ENCODE results near the gene NKTR. TPM values are rescaled to one million over a fixed set of nuclear protein-coding genes. Genes with fewer than 3 reads are reported as not detected.
A peak's percentile ranks its signal among the peaks of the same experiment; 100 is the strongest.
"Not testable (repeated sequence)": the region's sequence is repeated elsewhere in the genome, so short reads cannot be mapped to it uniquely, and the experiment has no call there.

Gene NKTR
- total RNA-seq, 1 donor from 2014 or later, result 23.6 TPM

DNA sequence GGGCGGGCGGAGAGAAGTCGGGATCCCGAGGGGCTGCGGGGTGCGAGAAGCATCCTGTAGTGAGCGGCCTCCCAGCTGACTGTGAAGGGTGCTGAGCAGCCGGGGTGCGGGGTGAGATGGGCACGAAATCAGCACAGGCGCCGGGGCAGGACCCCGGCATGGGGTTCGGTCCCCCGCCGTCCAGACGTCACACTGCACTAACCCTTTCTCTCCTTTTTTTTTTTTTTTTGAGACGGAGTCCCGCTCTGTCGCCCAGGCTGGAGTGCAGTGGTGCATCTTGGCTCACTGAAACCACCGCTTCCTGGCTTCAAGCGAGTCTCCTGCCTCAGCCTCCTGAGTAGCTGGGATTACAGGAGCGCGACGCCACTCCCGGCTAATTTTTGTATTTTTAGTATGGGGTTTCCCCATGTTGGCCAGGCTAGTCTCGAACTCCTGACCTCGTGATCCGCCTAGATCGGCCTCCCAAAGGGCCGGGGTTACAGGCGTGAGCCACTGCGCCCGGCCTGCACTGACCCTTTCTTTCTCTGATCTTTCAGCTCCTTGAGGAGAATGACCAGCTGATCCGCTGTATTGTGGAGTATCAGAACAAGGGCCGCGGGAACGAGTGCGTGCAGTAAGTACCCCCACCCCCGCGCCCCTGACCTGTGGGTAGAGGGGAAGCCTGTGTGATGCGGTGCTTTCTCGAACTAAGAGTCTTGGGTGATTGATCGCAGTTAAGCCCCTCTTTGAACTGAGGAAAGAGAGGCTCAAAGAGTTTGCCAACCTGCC lies 9.3 kb upstream of the NKTR start:
- DNase-seq, result no peak
- intact Hi-C loops (cut with micrococcal nuclease), result no loop called here
- no peak for ATAC-seq

DNA sequence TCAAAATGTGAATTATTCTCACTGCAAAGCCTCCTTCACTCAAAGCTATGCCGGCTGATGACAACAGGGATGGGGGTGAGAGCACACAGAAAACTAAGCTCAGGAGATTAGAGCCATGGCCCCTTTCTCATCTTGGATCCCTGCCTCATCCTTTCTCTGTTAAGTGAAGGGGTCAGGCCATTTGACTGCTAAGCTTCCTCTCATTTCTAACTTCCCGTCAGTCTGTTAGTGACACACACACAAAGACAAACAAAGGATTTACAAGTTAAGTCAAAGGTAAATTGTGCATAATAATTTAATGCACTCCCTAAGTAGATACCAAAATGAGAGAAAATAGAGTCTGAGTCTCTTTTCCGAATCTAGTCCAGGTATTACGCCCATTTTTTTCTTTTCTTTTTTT lies 8.7 kb upstream of the NKTR start:
- DNase-seq (no peak), ATAC-seq (no peak)
- intact Hi-C loops (cut with micrococcal nuclease), result no loop called here

DNA sequence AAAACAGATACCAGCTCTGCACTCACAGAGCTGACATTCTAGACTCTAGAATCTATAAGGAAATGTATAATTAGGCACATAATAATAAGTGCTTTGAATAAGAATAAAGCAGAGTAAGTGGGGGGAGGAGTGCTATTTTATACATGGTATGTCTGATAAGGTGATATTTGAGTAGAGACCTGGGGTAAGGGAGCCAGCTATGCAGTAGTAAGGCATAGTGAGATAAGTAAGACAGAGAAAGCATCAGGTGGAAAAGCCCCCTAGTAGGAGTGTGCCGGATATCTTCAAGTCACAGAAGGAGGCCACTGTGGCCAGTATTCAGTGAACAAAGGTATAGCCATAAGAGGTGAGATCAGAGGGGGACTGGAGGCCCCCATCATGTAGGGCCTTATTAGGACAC lies 6.9 kb upstream of the NKTR start:
- no peak for ATAC-seq
- intact Hi-C loops (cut with micrococcal nuclease), result no loop called here
- DNase-seq, result no peak

DNA sequence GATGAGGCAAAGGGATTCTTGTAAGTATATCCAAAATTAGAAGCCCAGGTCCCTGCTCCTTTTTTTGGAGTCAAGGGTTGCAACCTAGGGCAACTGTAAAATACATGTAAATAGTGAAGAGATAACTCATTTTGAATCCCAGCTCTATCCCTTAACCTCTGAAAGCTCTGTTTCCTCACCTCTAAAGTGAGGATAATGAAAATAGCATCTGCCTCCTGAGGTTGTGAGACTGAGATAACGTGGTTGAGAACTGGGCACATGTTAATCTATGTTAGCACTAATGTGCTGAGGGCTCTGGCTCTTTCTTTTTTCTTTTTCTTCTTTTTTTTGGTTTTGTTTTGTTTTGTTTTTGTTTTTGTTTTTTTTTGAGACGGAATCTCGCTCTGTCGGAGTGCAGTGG lies 4.8 kb upstream of the NKTR start:
- no peak for ATAC-seq
- intact Hi-C loops (cut with micrococcal nuclease), result no loop called here
- DNase-seq, result no peak

DNA sequence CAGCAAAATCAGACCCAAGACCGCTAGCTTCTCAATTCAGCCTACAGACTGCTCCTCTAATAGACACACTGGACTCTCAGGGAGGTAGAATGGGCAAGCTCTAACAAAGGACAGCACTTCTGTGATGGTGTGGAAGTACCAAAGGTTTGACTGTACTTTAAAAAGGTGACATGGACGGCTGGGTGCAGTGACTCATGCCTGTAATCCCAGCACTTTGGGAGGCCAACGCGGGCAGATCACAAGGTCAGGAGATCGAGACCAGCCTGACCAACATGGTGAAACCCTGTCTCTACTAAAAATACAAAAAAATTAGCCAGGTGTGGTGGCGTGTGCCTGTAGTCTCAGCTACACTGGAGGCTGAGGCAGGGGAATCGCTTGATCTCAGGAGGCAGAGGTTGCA lies 3.4 kb upstream of the NKTR start:
- DNase-seq; intact Hi-C loops (cut with micrococcal nuclease); ATAC-seq: not testable (repeated sequence)

DNA sequence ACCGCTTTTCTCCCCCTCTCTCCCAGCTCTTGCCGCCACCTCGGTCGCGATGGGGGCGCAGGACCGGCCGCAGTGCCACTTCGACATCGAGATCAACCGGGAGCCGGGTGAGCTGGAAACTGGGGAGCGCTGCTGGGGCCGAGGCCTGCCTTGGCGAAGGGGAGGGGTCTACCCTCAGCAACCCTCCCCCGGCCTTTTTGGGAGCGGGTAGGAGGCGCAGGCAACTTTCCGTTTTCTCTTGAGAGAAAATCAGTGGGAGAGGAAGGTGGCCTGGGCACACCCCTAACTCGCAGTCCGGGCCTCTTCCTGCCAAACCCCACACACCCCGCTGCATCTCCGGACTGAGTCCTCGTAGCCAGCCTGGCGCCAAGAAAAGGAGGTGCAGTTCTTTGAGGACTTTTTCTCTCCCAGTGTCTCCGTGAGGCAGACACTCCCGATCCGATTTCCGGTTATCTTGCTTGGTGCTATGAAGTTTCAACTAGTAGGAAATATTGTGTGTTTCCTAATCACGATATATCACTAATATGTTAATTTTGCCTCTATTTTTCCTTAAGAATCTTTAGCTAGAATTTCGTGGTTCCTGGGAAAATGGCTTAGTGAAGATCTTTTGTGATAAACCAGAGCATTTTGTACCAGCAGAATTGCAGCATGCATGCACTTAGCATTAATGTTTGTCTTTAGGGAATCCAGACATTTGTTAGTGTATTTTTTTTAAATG lies 631 bp downstream of the NKTR start:
- DNase-seq (peak; percentile 69), ATAC-seq (peak; percentile 59)
- intact Hi-C loops (cut with micrococcal nuclease), result no loop called here

DNA sequence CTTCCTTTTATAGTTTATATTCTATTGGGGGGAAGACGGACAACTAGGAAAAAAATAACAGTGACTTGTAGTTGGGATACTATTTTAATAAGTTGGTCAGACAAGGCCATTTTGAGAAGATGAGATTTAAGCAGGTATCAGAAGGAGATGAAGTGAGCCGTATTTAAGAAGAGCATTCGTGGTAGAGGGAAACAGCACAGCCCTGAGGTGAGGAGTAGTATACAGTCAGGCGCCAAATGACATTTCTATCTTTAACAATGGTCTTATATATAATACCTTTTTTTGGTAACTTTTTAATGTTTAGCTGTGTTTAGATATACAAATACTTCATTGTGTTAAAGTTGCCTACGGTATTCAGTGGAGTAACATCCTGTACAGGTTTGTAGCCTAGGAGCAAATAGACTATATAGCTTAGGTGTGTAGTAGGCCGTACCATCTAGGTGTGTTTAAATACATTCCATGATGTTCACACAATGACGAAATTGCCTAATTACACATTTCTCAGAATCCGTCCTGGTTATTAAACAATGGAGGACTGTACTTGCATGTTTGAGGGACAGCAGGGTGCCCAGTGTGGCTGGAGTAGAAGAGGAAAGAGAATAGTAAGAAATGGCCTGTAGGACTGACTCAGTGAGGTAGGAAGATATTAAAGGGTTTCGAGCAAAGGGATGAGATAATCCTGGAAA lies 1.6 kb downstream of the NKTR start:
- DNase-seq (no peak), ATAC-seq (no peak)
- intact Hi-C loops (cut with micrococcal nuclease), result no loop called here

DNA sequence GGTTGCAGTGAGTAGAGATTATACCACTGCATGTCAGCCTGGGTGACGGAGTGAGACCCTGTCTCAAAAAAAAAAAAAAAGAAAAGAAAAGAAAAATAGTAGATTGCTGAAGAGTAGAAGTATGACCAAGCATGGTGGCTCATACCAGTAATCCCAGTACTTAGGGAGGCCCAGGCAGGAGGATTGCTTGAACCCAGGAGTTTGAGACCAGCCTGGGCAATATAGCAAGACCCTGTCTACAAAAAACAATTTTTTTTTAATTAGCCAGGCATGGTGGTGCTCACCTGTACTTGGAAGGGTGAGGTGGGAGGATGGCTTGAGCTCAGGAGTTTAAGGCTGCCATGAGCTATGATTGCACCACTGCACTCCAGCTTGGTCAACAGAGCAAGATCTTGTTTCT lies 2.5 kb downstream of the NKTR start:
- no peak for DNase-seq
- ATAC-seq, result no peak
- intact Hi-C loops (cut with micrococcal nuclease), result no loop called here

DNA sequence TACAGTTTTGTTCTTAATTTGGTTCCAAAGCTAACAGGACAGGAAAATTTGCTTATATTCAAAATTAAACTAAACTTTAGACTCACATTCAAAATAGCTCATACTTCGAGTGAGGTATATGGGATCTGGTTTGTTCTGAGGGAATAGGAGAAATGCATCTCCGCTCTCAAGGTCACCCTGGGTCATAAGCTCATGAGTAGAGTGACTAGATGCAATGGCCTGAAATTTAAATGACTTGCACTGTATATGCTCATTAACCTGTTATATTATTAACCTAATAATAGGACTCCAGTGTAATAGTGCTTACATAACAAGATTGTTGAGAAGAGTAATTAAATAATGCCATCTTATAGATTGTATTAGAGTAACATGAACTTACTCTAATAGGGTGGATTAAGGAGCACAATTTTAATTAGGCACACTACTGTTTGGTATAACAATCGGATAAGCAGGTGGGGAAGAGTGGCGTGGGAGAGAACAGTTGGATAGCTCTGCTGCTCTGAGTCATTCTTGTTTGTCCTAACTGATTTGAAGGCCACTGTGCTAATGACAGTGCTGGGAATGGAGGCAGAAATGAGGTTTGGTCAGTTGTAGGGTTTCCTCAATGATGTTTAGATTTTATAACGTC lies 5.2 kb downstream of the NKTR start:
- DNase-seq, result no peak
- intact Hi-C loops (cut with micrococcal nuclease), result no loop called here

DNA sequence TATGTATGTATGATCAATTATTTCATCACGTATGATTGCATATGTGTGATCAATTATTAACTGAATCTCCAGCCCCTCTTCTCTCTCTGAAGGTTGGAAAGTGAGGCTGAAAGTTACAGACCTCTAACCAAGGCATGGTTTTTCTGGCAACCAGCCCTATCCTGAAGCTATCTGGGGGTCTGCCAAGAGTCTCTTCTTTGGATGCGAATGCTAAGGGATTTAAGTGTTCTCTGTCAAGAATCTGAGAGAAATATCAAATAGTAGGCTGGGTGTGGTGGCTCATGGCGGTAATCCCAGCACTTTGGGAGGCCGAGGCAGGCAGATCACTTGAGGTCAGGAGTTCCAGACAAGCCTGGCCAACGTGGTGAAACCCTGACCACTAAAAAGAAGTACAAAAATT lies 8.1 kb downstream of the NKTR start:
- peak; percentile 11 for ATAC-seq
- intact Hi-C loops (cut with micrococcal nuclease), result no loop called here

More for the DNA sequence above, 5.2 kb downstream of the NKTR start:
- peak; percentile 54 for ATAC-seq

DNA sequence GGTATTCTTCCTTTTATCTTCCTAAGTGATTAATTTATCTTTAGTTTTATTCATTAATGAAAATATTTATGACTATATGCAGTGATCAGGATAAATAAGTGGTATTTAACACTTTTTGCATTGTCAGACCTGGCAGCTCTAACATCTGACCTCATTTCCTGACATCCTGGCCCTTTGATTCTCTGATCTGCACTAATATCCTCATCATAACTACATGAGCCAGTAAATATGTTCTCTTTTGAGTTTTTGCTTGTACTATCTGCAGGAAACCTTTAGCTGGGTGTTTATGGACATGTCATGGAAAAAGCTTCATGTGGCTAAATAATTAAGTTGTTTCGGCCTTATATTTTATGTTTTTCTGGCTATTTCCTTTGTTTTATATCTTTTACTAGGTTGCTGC lies 10.5 kb downstream of the NKTR start:
- ATAC-seq, result peak; percentile 26
- DNase-seq, result no peak
- intact Hi-C loops (cut with micrococcal nuclease), result no loop called here

More for the DNA sequence above, 8.1 kb downstream of the NKTR start:
- no peak for DNase-seq

DNA sequence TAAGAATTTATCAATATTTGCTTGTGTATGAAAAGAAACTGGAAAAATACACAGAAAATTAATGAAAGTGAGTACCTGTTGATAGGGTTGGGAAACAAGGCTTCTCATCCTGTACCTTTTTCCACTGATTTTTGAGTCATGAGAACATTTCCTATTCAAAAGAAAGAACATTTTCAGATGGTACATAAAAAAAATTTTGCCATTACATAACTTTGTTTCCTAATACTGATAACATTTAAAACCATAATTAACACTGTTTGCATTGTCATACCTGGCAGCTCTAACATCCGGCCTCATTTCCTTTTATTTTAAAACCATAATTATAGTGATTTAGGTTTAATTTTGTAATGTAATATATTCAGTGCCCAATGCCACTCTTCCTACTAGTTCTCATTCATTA lies 11.7 kb downstream of the NKTR start:
- DNase-seq, result no peak
- intact Hi-C loops (cut with micrococcal nuclease), result no loop called here
- ATAC-seq, result no peak

DNA sequence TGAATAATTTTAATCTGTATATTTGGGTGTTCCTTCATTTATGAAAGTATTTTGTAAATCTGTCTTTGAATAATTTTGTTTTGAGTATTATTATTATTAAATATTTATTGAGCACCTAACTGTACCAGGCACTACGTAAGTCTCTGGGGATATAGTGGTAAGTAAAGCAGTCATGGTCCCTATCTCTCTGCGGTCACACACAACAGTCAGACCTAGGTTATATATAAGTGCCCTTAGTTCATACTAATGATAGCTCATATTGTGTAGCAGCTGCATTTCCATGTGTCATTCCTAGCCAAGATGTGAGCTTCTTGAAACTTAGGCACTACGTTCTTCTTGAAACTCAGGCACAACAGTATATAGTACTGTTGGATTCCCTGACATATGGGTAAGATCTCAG lies 12.4 kb downstream of the NKTR start:
- DNase-seq, result no peak
- intact Hi-C loops (cut with micrococcal nuclease), result no loop called here
- ATAC-seq, result peak; percentile 52

DNA sequence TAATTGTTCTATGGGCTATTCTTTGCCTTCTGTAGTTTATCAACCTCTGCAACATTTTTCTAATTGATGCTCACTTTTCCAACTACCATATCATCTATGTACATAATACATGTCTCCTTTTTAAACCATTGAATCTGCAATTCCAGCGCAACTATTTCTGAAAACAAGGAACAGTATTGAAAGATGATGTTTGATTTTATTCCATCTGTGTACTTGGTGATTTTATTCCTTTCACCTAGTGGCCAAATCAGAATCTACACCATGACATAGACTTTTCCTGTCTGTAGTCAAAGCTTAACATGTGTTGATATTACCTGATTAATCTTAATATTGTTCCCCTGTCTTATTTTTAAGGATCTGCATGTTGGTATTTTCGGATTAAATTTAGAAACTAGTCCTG lies 13.0 kb downstream of the NKTR start:
- peak; percentile 14 for ATAC-seq

DNA sequence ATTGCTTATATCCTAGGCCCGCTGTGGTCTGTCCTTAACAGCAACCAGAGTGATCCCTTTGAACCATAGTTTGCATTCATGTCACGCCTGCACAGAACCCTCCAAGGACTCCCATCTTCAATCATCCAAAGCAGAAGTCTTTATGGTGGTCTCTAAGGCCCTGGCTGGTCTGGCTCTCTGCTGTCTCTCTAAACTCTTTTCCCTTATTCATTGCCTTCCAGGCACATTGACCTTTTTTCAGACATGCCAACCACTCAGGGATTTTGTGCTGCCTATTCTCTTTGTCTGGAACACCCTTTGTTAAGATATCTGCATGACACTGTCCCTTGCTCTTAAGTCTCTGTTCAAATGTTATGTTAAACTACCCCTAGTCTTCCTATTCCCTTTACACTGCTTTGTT lies 31.1 kb downstream of the NKTR start:
- ATAC-seq, result no peak
- intact Hi-C loops (cut with micrococcal nuclease), result no loop called here
- no peak for DNase-seq

More for the DNA sequence above, 13.0 kb downstream of the NKTR start:
- intact Hi-C loops (cut with micrococcal nuclease), result no loop called here
- DNase-seq, result no peak

DNA sequence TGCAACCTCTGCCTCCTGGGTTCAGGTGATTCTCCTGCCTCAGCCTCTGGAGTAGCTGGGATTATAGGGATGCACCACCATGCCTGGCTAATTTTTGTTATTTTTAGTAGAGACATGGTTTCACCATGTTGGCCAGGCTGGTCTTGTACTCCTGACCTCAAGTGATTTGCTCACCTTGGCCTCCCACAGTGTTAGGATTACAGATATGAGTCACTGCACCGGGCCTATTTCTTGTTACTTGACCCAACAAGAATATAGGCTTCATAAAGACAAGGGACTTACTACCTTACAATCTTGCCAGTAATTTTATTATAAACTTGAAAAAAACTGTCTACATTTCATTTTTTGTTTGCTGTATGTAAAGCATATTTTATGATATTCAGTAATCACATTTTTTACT lies 31.7 kb downstream of the NKTR start:
- intact Hi-C loops (cut with micrococcal nuclease), result no loop called here
- DNase-seq (no peak), ATAC-seq (no peak)

DNA sequence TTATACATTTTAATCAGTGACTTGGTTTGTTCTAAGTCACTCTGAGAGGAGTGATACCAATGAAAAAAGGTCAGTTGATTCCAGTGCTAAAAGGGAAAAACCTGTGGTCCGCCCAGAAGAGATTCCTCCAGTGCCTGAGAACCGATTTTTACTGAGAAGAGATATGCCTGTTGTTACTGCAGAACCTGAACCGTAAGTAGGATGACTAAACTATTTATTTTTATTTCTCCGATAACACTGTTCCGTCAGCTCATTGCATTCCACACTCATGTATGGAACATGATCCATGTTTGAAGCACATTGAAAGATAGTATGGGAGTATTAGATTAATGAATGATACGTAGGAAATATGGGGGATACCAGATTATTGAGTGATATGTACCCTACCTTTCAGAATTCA lies 33.1 kb downstream of the NKTR start:
- ATAC-seq (peak; percentile 70), DNase-seq (no peak)
- intact Hi-C loops (cut with micrococcal nuclease), result no loop called here

DNA sequence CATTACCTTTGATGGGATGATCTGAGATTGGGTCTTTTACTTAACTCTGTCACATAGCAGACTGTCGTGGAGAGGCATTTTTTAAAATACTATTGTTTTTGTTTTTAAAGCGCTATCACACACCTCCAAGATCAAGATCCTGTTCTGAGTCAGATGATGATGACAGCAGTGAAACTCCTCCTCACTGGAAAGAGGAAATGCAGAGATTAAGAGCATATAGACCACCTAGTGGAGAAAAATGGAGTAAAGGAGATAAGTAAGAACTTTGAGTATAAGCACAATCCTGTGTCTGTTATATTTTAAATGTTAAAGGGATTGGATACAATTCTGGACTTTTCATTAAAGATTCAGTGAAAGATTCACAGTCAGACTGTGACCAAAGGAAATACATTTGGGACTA lies 34.6 kb downstream of the NKTR start:
- intact Hi-C loops (cut with micrococcal nuclease), result no loop called here
- DNase-seq, result no peak
- ATAC-seq, result no peak

DNA sequence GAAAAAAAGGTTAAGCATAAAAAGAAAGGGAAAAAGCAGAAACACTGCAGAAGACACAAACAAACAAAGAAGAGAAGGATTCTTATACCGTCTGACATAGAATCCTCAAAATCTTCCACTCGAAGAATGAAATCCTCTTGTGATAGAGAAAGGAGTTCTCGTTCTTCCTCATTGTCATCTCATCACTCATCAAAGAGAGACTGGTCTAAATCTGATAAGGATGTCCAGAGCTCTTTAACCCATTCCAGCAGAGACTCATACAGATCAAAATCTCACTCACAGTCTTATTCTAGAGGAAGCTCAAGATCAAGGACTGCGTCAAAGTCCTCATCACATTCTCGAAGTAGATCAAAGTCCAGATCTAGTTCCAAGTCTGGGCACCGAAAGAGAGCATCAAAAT lies 36.5 kb downstream of the NKTR start:
- DNase-seq, result no peak
- intact Hi-C loops (cut with micrococcal nuclease), result no loop called here
- ATAC-seq, result no peak

DNA sequence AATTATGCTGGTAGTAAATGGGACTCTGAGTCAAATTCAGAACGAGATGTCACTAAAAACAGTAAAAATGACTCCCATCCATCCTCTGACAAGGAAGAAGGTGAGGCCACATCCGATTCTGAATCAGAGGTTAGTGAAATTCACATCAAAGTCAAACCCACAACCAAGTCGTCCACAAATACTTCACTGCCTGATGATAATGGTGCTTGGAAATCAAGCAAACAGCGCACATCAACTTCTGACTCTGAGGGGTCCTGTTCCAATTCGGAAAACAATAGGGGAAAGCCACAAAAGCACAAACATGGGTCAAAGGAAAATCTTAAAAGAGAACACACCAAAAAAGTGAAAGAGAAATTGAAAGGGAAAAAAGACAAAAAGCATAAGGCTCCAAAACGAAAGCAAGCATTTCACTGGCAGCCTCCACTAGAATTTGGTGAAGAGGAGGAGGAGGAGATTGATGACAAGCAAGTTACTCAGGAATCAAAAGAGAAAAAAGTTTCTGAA lies 37.9 kb downstream of the NKTR start:
- ATAC-seq, result no peak
- intact Hi-C loops (cut with micrococcal nuclease), result no loop called here

More for the DNA sequence above, 37.9 kb downstream of the NKTR start:
- DNase-seq, result no peak
